ENCODE data around the gene RAET1L. TPM values are rescaled to one million over a fixed set of nuclear protein-coding genes. Genes with fewer than 3 reads are reported as not detected.

RAET1L gene
- total and polyA plus RNA-seq, 9 of the 15 experiments (the other 6 are each of a cell fraction or from before 2014, with no cell fraction given) = not detected

DNA sequence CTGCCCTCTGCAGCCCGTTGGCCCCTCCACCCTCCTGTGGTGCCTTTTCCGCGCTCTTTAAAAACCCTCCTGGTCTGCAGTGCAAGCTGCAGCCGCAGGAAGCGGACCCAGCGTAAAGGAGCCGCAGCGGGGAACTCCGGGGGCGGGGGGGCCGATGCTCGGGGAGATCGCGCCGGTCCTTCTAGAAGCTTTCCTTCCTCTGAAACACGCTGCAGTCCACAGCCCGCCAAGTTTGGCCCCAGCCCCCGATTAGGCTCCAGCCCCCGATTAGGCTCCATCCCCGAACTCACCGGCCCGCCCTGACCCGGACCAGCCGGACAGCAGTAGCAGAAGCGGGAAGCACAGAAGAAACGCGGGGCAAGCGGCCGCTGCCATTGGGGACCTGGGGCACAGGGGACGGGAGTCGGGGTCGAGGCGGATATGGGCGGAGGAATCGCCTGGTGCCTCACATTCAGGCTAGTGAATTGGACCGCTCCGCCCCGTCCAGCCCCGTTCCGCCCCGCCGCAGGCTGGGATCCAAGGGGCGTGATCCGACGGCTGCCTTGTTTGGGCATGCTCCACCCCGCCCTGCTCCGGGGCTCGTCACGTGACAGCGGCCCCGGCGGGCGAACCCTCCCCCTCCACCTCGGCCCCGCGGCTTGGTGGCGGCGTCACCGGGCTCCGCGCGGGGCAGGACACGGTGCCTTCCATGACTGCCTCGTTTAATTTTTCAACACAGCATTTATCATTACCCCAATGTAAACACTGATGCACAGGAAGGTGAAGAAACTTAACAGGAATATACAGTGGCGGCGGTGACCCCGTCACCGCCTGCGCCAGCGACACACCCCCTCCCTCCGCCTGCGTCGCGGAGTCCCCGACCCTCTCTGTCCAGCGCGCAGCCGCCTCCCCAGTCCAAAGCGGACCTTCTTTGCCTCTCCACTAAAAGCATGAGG lies 20.3 kb downstream of the RAET1L start (continued):
- peak in 1 of 3 experiments; percentile 56 for TF ChIP-seq YY1 (IDR thresholded peaks at IDR 0.05; ENCODE audit: borderline replicate concordance in 1 of 3, control insufficient read depth in 1 of 3, extremely low read depth in 1 of 3, insufficient read depth in 3 of 3, insufficient read length in 1 of 3, insufficient replicate concordance in 2 of 3, low read depth in 1 of 3, low read length in 2 of 3)
- TF ChIP-seq YBX1 (IDR thresholded peaks at IDR 0.05) = no peak
- no peak for TF ChIP-seq SOX6 (IDR thresholded peaks at IDR 0.05)
- no peak for TF ChIP-seq ZNF12 (CRISPR knock-in tag; IDR thresholded peaks at IDR 0.05)
- TF ChIP-seq ZNF140 (CRISPR knock-in tag; IDR thresholded peaks at IDR 0.05) = no peak
- TF ChIP-seq MCM7 (IDR thresholded peaks at IDR 0.05) = no peak
- no peak for TF ChIP-seq PTTG1 (tag; IDR thresholded peaks at IDR 0.05; ENCODE audit: low read depth)
- no peak for TF ChIP-seq BRCA1 (IDR thresholded peaks at IDR 0.05)
- TF ChIP-seq BRCA1 (CRISPR knock-in tag; IDR thresholded peaks at IDR 0.05) = no peak
- TF ChIP-seq, protein P1, sequence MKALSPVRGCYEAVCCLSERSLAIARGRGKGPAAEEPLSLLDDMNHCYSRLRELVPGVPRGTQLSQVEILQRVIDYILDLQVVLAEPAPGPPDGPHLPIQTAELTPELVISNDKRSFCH (CRISPR knock-in tag; IDR thresholded peaks at IDR 0.05) = no peak
- TF ChIP-seq, protein P1 (tag; IDR thresholded peaks at IDR 0.05) = no peak
- TF ChIP-seq MTA1 (IDR thresholded peaks at IDR 0.05; ENCODE audit: borderline replicate concordance) = peak; percentile 67
- peak; percentile 85 to 95 for TF ChIP-seq MAZ (CRISPR knock-in tag; conservative IDR thresholded peaks at IDR 0.05 in 1 of 2, IDR thresholded peaks at IDR 0.05 in 1 of 2)
- no peak for TF ChIP-seq MEF2D (tag; conservative IDR thresholded peaks at IDR 0.05; ENCODE audit: low read depth)
- TF ChIP-seq MTF1 (CRISPR knock-in tag; IDR thresholded peaks at IDR 0.05; ENCODE audit: borderline replicate concordance) = no peak
- no peak for TF ChIP-seq RFX5 (IDR thresholded peaks at IDR 0.05; ENCODE audit: low read depth, low read length)
- no peak for TF ChIP-seq GTF2F1 (IDR thresholded peaks at IDR 0.05; ENCODE audit: low read depth, low read length)
- no peak for TF ChIP-seq ZNF324 (CRISPR knock-in tag; IDR thresholded peaks at IDR 0.05)
- no peak for TF ChIP-seq ILF3 (IDR thresholded peaks at IDR 0.05; ENCODE audit: borderline replicate concordance)
- no peak for TF ChIP-seq NR2F6 (CRISPR knock-in tag; IDR thresholded peaks at IDR 0.05)
- TF ChIP-seq, protein P2, sequence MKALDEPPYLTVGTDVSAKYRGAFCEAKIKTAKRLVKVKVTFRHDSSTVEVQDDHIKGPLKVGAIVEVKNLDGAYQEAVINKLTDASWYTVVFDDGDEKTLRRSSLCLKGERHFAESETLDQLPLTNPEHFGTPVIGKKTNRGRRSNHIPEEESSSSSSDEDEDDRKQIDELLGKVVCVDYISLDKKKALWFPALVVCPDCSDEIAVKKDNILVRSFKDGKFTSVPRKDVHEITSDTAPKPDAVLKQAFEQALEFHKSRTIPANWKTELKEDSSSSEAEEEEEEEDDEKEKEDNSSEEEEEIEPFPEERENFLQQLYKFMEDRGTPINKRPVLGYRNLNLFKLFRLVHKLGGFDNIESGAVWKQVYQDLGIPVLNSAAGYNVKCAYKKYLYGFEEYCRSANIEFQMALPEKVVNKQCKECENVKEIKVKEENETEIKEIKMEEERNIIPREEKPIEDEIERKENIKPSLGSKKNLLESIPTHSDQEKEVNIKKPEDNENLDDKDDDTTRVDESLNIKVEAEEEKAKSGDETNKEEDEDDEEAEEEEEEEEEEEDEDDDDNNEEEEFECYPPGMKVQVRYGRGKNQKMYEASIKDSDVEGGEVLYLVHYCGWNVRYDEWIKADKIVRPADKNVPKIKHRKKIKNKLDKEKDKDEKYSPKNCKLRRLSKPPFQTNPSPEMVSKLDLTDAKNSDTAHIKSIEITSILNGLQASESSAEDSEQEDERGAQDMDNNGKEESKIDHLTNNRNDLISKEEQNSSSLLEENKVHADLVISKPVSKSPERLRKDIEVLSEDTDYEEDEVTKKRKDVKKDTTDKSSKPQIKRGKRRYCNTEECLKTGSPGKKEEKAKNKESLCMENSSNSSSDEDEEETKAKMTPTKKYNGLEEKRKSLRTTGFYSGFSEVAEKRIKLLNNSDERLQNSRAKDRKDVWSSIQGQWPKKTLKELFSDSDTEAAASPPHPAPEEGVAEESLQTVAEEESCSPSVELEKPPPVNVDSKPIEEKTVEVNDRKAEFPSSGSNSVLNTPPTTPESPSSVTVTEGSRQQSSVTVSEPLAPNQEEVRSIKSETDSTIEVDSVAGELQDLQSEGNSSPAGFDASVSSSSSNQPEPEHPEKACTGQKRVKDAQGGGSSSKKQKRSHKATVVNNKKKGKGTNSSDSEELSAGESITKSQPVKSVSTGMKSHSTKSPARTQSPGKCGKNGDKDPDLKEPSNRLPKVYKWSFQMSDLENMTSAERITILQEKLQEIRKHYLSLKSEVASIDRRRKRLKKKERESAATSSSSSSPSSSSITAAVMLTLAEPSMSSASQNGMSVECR (CRISPR knock-in tag; IDR thresholded peaks at IDR 0.05) = no peak; the same call in none of the 2 replicates
- no peak for TF ChIP-seq RBM39 (optimal IDR thresholded peaks at IDR 0.05; ENCODE audit: low read depth, low read length)
- no peak for TF ChIP-seq NEUROD1 (IDR thresholded peaks at IDR 0.05; ENCODE audit: borderline replicate concordance, low read depth, low read length, partially characterized antibody)

All from K562 (cell line).